Stomach smooth muscle (tissue), 2 donors: ENCODE measurements around the gene WASF3.
A peak's percentile ranks its signal among the peaks of the same experiment; 100 is the strongest.

ENCODE experiments used
- H3K27ac ChIP-seq: one replicate; pipeline ENCODE4 v1.7.0; 2013; ENCODE audit warnings: mild to moderate bottlenecking, low read length, inconsistent platforms
- H3K27me3 ChIP-seq, 2 donors: one replicate each; pipeline ENCODE4 v1.7.0; 2013; ENCODE audit warnings: low read length in 2 of 2; ENCODE audit not compliant: insufficient read depth in 2 of 2, control insufficient read depth in 1 of 2
- H3K36me3 ChIP-seq, 2 donors: one replicate each; pipeline ENCODE4 v1.7.0; 2013; ENCODE audit warnings: low read length in 2 of 2; ENCODE audit not compliant: control insufficient read depth in 2 of 2, insufficient read depth in 2 of 2
- H3K4me1 ChIP-seq: one replicate; pipeline ENCODE4 v1.7.0; 2013; ENCODE audit warnings: low read length; ENCODE audit not compliant: control insufficient read depth, insufficient read depth
- H3K4me3 ChIP-seq, 2 donors: one replicate each; pipeline ENCODE4 v1.7.0; 2013; ENCODE audit warnings: low read length in 2 of 2
- H3K9ac ChIP-seq, 2 donors: one replicate each; pipeline ENCODE4 v1.7.0; 2013; ENCODE audit warnings: low read length in 2 of 2, mild to moderate bottlenecking in 1 of 2
- H3K9me3 ChIP-seq, 2 donors: one replicate each; pipeline ENCODE4 v1.7.0; 2013; ENCODE audit warnings: low read length in 2 of 2; ENCODE audit not compliant: control insufficient read depth in 2 of 2
- donor health status: healthy.
- donor health status: Pancreatic carcinoma.

The WASF3 gene

DNA sequence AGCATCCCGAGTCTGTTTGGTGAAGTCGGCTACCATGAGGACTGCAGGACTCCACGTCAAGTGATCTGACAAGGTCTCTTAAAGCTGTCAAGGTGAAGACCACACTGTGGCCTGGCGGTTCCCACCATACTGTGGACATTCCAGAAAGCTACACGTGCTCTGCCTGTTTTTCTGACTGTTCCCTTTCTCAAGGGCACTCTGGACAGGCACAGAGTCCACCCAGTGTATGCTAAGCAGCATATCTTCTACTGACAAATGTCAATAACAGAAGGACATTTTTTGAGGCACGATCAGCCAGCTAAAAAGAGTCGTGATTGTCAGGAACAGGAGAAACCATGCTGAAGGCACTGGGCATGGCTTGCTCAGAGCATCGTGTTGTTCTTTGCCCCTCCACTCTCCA, 12.8 kb upstream of the WASF3 start:
- Histone ChIP-seq H3K27ac (no peak overlapping the region), H3K27me3 (peaks cover 0 to 7% of the 10 kb centered on the region in 2 donors), H3K36me3 (no peaks in the 10 kb centered on the region), H3K4me1 (no peaks in the 10 kb centered on the region), H3K9ac (no peak overlapping the region), H3K9me3 (no peaks in the 10 kb centered on the region), H3K4me3 (no peak overlapping the region)

DNA sequence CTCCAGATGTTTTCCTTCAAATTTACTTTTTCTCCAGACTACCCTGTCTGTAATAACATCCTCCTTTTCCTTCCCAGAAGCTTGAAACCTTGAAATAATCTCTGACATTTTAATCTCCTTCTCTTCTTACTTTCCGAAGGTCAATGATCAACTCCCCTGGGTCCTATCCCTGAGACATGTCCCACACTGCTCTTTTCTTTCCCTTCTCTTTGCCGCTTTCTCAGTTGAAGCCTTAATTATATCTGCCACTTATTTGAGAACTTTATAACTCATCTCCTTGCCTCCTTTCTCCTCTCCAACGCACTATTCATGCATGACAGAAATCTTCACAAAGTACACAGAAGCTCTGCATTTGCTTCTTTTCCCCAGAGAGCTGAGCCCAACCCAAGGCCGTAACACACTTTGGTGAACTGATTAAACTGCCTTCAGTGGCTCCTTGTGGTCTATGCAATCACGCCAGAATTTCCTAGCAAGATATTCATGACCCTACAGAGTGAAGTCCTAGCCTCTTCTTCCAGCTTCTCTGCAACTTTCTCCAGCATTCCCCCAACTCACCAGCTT, 9.2 kb upstream of the WASF3 start:
- no peaks in the 10 kb centered on the region for H3K36me3 ChIP-seq
- H3K27ac ChIP-seq = no peak overlapping the region
- H3K4me1 ChIP-seq = no peaks in the 10 kb centered on the region
- no peak overlapping the region for H3K4me3 ChIP-seq
- no peak overlapping the region for H3K9ac ChIP-seq
- no peaks in the 10 kb centered on the region for H3K9me3 ChIP-seq
- H3K27me3 ChIP-seq = peaks cover 3 to 10% of the 10 kb centered on the region in 2 donors

DNA sequence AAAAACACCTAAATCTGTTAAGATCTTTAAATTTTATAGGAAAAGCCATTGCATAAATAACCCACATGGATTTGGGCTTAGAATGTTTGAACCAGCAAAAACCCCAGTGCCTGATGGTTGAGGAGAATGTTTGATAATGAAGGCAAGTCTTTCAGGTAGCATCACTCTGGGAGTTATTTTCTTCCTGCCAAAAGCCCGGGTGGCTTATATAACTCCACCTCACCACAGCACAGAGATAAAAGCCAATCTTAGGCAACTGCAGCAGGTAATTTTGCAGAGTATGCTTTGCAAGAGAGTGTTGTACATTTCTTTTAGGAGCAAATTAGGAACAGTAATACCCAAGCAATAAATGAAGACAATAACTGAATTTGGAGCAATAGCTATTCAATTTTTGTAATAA, 7.8 kb upstream of the WASF3 start:
- no peaks in the 10 kb centered on the region for H3K36me3 ChIP-seq

DNA sequence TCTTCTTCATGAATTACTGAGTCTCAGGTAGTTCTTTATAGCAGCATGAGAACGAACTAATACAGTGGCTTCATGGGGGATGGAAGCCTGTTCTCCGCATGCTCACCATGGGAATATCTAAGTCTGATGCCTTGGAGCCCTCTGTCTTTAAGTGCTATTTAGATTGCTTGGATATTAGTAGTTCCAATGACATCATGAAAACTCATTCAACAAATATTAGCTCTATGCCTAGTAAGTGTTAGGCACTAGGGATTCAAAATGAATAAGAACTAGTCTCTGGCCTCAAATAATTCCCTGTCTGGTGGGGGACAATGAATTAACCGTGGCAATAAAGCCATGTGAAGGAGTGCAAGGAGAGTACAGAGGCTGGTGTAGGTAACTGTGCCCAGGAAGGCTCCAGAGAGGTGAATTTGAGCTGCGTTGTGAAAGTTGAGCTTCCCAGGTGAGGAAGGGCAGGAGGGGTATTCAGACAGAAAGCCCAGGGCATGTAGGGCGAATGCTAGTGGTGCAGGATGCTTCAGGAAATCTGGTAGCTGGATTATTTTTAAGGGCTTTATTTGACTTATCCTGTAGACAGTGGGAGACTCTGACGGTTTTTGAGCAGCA, 6.1 kb upstream of the WASF3 start:
- Histone ChIP-seq H3K27me3 (peaks cover 3 to 10% of the 10 kb centered on the region in 2 donors), H3K4me3 (no peak overlapping the region), H3K9me3 (no peaks in the 10 kb centered on the region), H3K36me3 (no peaks in the 10 kb centered on the region), H3K27ac (no peak overlapping the region), H3K4me1 (no peaks in the 10 kb centered on the region), H3K9ac (no peak overlapping the region)

More for the DNA sequence above, 7.8 kb upstream of the WASF3 start:
- H3K9me3 ChIP-seq = no peaks in the 10 kb centered on the region
- no peak overlapping the region for H3K27ac ChIP-seq
- H3K4me3 ChIP-seq = no peak overlapping the region
- peaks cover 3 to 10% of the 10 kb centered on the region in 2 donors for H3K27me3 ChIP-seq
- no peak overlapping the region for H3K9ac ChIP-seq
- no peaks in the 10 kb centered on the region for H3K4me1 ChIP-seq

DNA sequence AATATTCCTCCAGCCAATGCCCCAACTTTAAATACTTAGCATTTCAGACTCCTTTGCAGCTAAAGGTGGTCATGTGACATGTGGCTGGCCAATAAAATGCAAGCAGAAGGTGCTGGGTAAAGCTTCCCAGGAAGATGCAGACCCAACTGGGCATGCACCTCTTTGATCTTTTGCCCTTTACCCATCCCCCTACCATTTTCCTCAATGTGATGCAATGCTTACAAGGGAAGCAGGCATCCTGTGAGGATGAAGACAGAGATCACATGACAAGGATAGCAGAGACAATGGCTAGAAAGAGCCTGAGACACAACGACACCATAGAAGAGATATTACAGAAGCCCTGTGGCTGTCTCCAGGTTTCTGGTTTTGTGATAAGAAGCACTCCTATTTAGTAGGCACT, 2.1 kb upstream of the WASF3 start:
- peaks cover 2 to 9% of the 10 kb centered on the region in 2 donors for H3K27me3 ChIP-seq
- no peak overlapping the region for H3K4me3 ChIP-seq
- H3K4me1 ChIP-seq = peaks cover 5% of the 10 kb centered on the region
- no peak overlapping the region for H3K9ac ChIP-seq
- H3K27ac ChIP-seq = no peak overlapping the region
- H3K9me3 ChIP-seq = no peaks in the 10 kb centered on the region
- H3K36me3 ChIP-seq = no peaks in the 10 kb centered on the region

DNA sequence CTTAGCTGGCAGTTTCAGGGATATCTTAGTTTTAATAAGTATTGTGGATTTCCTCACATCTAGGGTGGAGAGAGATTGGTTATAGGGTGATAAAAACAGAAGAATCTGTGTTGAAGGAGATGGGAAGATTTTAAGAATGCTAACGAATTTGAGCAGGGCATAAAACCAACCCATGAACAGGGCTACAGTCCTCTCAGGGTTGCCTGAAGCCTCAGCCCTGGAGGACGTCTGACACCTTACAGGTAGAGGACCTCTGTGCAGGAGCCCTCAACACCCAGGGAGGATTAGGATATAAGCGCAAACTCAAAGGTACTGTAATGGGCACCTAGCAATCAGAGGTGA, 461 bp upstream of the WASF3 start:
- Histone ChIP-seq H3K9me3 (no peaks in the 10 kb centered on the region), H3K36me3 (no peaks in the 10 kb centered on the region), H3K9ac (peak overlapping the region; percentile 4 to 55), H3K27ac (no peak overlapping the region), H3K4me3 (peak overlapping the region; percentile 52 to 79), H3K4me1 (peaks cover 5% of the 10 kb centered on the region), H3K27me3 (no peaks in the 10 kb centered on the region)

DNA sequence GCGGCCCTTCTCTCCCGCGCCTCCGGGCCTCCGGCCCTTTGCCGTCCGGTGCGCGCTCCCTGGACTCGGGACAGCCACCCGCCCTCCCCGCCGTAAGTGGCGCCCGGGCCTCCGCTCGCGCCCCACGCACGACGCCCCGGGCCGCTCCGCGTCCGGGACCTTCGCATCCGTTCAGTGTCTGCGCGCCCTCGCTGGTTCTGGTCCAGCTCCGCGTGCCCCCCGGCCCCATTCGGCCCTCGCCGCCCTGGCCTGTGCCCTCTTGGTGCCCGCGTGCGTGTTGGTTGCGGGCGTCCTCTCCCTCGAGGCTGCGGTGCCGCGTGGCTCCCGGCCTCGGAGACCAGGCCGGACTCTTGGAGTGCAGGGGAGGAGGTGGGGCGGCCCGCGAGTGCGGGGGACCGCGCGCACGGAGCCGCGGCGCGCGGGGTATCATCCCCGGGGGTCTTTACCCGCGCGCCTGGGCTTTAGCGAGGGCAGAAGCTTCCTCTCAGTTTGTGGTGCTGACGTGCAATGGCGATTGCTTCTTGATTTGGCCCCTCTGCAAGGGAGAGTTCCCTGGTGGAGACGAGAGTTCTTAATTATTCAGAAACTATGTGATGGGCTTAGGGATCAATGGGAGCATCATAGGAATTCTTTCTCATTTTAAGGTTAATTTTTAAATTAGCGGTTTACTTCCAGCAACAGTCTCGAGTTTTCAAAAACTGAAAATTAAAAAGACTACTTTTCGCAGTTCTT, 757 bp downstream of the WASF3 start:
- H3K27ac ChIP-seq = no peak overlapping the region

DNA sequence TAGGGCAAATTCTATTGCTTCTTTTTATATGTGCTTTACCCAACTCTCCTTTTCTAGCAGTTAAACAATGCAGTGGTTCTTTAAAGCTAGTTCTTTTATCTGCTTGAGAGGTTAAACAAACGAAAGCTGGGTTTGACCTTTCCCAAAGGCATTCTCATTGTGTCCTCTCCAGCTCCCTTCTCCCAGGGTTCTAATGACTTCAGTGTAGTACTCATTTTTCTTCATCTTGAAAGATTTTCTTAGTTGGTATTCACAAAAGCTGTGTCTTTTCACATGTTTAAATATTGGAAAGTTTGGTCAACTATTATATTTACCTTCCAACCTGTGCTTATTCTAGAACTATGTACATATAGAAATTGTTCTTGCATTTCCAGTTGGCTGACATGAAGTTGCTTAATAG, 1.5 kb downstream of the WASF3 start:
- no peaks in the 10 kb centered on the region for H3K27me3 ChIP-seq
- no peaks in the 10 kb centered on the region for H3K9me3 ChIP-seq
- H3K9ac ChIP-seq = no peak overlapping the region
- peak overlapping the region in 1 of 2 donors; percentile 1 for H3K4me3 ChIP-seq
- no peaks in the 10 kb centered on the region for H3K36me3 ChIP-seq
- H3K27ac ChIP-seq = no peak overlapping the region
- H3K4me1 ChIP-seq = peaks cover 5% of the 10 kb centered on the region

More for the DNA sequence above, 757 bp downstream of the WASF3 start:
- no peaks in the 10 kb centered on the region for H3K36me3 ChIP-seq
- H3K9me3 ChIP-seq = no peaks in the 10 kb centered on the region
- H3K9ac ChIP-seq = peak overlapping the region; percentile 38 to 56
- peak overlapping the region; percentile 58 to 79 for H3K4me3 ChIP-seq
- no peaks in the 10 kb centered on the region for H3K27me3 ChIP-seq
- peaks cover 5% of the 10 kb centered on the region for H3K4me1 ChIP-seq

DNA sequence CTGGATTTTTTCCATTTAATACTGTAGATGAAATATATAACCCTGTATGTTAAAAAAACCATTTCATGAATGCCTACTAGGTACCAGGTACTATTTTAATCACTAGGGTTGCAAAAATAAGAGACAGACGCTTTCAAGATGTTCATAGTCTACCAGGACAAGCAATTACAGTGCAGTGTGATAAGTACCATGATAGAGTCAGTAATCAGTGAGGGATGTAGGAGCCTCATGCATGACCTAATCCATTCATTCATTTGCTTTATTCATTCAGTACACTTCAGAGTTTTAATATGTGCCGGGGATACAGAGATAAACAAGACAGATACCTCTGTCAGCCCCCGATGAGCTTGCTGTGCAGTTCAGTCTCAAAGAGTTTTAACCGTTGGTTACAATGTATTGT, 3.0 kb downstream of the WASF3 start:
- Histone ChIP-seq H3K36me3 (no peaks in the 10 kb centered on the region), H3K9me3 (no peaks in the 10 kb centered on the region), H3K4me1 (peaks cover 5% of the 10 kb centered on the region), H3K9ac (no peak overlapping the region), H3K27me3 (no peaks in the 10 kb centered on the region), H3K27ac (no peak overlapping the region), H3K4me3 (no peak overlapping the region)

DNA sequence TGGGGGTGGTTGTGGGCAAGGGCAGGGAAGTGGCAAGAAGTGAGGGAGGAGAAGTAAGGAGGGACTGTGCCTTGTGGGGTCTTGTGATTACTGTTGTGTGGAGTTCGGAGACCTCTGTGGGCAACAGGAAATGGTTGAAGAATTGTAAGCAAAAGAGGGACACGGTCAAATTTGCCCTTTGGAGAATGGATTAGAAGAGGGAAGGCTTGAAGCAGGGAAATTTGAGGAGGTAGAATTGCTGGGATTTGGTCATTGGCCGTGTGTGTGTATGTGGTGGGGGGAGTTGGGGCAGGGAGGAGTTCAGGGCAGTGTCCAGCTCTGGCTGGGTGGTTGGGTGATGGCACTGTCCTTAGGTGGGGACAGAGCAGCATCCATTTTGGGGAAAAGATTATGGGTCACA, 3.6 kb downstream of the WASF3 start:
- no peak overlapping the region for H3K4me3 ChIP-seq
- H3K27ac ChIP-seq = no peak overlapping the region
- no peak overlapping the region for H3K9ac ChIP-seq

More for the DNA sequence above, 3.6 kb downstream of the WASF3 start:
- no peaks in the 10 kb centered on the region for H3K27me3 ChIP-seq
- no peaks in the 10 kb centered on the region for H3K9me3 ChIP-seq
- peaks cover 5% of the 10 kb centered on the region for H3K4me1 ChIP-seq
- no peaks in the 10 kb centered on the region for H3K36me3 ChIP-seq
